ENCODE data around the gene SRSF5. TPM values are rescaled to one million over a fixed set of nuclear protein-coding genes. Genes with fewer than 3 reads are reported as not detected.

The SRSF5 gene
- total and polyA plus RNA-seq, 2 of the 13 experiments (the other 11 are each of a cell fraction or from before 2014, with no cell fraction given): 189 to 277 TPM

DNA sequence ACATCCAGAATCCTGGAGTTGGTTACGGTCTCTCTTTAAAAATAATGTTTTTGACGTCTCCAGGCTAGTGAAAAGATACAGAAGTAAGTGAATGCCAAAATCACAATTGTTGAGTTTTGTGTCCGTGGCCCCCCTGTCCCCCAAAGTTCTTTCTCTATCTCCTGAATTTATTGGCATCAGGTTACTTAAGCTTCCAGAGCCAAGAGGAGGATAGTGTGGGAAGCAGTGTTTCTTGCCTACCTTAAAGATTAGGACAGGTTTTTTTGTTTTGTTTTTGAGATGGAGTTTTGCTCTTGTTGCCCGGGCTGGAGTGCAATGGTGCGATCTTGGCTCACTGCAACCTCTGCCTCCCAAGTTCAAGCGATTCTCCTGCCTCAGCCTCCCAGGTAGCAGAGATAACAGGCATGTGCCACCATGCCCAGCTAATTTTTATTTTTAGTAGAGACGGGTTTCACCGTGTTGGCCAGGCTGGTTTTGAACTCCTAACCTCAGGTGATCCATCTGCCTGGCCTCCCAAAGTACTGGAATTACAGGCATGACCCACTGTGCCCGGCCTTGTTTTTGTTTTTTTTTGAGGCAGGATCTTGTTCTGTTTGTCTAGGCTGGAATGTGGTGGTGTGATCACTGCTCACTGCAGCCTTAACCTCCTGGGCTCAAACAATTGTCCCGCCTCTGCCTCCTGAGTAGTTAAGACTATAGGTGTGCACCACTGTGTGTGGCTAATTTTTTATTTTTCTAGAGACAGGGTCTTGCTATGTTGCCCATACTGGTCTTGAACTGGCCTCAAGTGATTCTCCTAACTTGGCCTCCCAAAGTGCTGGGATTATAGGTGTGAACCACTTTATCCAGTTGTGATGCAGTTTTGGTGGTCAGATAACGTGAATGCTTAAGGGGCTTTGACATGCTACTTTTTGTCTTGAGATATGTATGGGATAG, 5.4 kb downstream of the SRSF5 start (continued):
- TF ChIP-seq, protein P1, sequence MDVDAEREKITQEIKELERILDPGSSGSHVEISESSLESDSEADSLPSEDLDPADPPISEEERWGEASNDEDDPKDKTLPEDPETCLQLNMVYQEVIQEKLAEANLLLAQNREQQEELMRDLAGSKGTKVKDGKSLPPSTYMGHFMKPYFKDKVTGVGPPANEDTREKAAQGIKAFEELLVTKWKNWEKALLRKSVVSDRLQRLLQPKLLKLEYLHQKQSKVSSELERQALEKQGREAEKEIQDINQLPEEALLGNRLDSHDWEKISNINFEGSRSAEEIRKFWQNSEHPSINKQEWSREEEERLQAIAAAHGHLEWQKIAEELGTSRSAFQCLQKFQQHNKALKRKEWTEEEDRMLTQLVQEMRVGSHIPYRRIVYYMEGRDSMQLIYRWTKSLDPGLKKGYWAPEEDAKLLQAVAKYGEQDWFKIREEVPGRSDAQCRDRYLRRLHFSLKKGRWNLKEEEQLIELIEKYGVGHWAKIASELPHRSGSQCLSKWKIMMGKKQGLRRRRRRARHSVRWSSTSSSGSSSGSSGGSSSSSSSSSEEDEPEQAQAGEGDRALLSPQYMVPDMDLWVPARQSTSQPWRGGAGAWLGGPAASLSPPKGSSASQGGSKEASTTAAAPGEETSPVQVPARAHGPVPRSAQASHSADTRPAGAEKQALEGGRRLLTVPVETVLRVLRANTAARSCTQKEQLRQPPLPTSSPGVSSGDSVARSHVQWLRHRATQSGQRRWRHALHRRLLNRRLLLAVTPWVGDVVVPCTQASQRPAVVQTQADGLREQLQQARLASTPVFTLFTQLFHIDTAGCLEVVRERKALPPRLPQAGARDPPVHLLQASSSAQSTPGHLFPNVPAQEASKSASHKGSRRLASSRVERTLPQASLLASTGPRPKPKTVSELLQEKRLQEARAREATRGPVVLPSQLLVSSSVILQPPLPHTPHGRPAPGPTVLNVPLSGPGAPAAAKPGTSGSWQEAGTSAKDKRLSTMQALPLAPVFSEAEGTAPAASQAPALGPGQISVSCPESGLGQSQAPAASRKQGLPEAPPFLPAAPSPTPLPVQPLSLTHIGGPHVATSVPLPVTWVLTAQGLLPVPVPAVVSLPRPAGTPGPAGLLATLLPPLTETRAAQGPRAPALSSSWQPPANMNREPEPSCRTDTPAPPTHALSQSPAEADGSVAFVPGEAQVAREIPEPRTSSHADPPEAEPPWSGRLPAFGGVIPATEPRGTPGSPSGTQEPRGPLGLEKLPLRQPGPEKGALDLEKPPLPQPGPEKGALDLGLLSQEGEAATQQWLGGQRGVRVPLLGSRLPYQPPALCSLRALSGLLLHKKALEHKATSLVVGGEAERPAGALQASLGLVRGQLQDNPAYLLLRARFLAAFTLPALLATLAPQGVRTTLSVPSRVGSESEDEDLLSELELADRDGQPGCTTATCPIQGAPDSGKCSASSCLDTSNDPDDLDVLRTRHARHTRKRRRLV (CRISPR knock-in tag; IDR thresholded peaks at IDR 0.05): no peak
- TF ChIP-seq TMF1 (CRISPR knock-in tag; IDR thresholded peaks at IDR 0.05; ENCODE audit: low read depth) (no peak), ZFX (CRISPR knock-in tag; IDR thresholded peaks at IDR 0.05; ENCODE audit: low read depth) (peak; percentile 41; the same call in 1 of the 2 replicates), DNMT3B (CRISPR knock-in tag; conservative IDR thresholded peaks at IDR 0.05) (no peak), ZNF749 (CRISPR knock-in tag; IDR thresholded peaks at IDR 0.05; ENCODE audit: borderline replicate concordance) (no peak), DR1 (CRISPR knock-in tag; IDR thresholded peaks at IDR 0.05) (no peak), ZNF501 (CRISPR knock-in tag; IDR thresholded peaks at IDR 0.05) (0 out of 2 replicates have a peak, but pooled peaks have one; percentile 45), AKAP8 (CRISPR knock-in tag; IDR thresholded peaks at IDR 0.05) (no peak), SPEN (CRISPR knock-in tag; IDR thresholded peaks at IDR 0.05; ENCODE audit: low read depth) (peak; percentile 26; the same call in 1 of the 2 replicates), ZNF460 (CRISPR knock-in tag; IDR thresholded peaks at IDR 0.05; ENCODE audit: borderline replicate concordance) (no peak), TCF12 (IDR thresholded peaks at IDR 0.05) (no peak), TCF12 (CRISPR knock-in tag; IDR thresholded peaks at IDR 0.05) (no peak), MIER3 (CRISPR knock-in tag; IDR thresholded peaks at IDR 0.05; ENCODE audit: borderline replicate concordance) (no peak), ESRRA (CRISPR knock-in tag; IDR thresholded peaks at IDR 0.05; ENCODE audit: low read depth) (no peak), ZNF816 (CRISPR knock-in tag; IDR thresholded peaks at IDR 0.05; ENCODE audit: borderline replicate concordance) (no peak), POGZ (CRISPR knock-in tag; IDR thresholded peaks at IDR 0.05) (0 out of 2 replicates have a peak, but pooled peaks have one; percentile 24), NFYC (CRISPR knock-in tag; IDR thresholded peaks at IDR 0.05) (no peak), ZNF724P (CRISPR knock-in tag; IDR thresholded peaks at IDR 0.05; ENCODE audit: borderline replicate concordance) (no peak), ZNF180 (CRISPR knock-in tag; IDR thresholded peaks at IDR 0.05; ENCODE audit: borderline replicate concordance, low read depth) (no peak), NFE2 (CRISPR knock-in tag; IDR thresholded peaks at IDR 0.05) (no peak), ATF3 (CRISPR knock-in tag; IDR thresholded peaks at IDR 0.05) (no peak), HCFC1 (IDR thresholded peaks at IDR 0.05; ENCODE audit: low read depth, low read length) (no peak), GTF3A (CRISPR knock-in tag; conservative IDR thresholded peaks at IDR 0.05) (no peak)
- TF ChIP-seq, protein P2, sequence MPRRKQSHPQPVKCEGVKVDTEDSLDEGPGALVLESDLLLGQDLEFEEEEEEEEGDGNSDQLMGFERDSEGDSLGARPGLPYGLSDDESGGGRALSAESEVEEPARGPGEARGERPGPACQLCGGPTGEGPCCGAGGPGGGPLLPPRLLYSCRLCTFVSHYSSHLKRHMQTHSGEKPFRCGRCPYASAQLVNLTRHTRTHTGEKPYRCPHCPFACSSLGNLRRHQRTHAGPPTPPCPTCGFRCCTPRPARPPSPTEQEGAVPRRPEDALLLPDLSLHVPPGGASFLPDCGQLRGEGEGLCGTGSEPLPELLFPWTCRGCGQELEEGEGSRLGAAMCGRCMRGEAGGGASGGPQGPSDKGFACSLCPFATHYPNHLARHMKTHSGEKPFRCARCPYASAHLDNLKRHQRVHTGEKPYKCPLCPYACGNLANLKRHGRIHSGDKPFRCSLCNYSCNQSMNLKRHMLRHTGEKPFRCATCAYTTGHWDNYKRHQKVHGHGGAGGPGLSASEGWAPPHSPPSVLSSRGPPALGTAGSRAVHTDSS (CRISPR knock-in tag; conservative IDR thresholded peaks at IDR 0.05): no peak

Measured in HepG2 (cell line).